Breast epithelium (tissue), 4 donors: ENCODE data around the gene DIS3L2. TPM values are rescaled to one million over a fixed set of nuclear protein-coding genes. Genes with fewer than 3 reads are reported as not detected.

Source experiments
- DNase-seq, 2 donors: peaks; one replicate each; pipeline ENCODE4 v3.0.0-alpha.2; 2019; ENCODE audit warnings: low spot score in 2 of 2
- H3K27ac ChIP-seq, 2 donors: fragments of 200-600 bp; sonication (generic) in 1 of 2; one replicate each; pipeline ENCODE4 v1.5.1; 2016 to 2019; ENCODE audit warnings: mild to moderate bottlenecking in 1 of 2
- H3K27me3 ChIP-seq, 2 donors: fragments of 200-600 bp; sonication (generic) in 1 of 2; one replicate each; pipeline versions ENCODE4 v1.5.1 to v1.6.0; 2017 to 2019; ENCODE audit warnings: control low read depth in 1 of 2, mild to moderate bottlenecking in 1 of 2
- H3K36me3 ChIP-seq: fragments of 200-600 bp; one replicate; pipeline ENCODE4 v1.5.1; 2019
- H3K4me1 ChIP-seq, 2 donors: fragments of 200-600 bp; sonication (generic); one replicate each; pipeline ENCODE4 v1.5.1; 2016 to 2019; ENCODE audit warnings: control low read depth in 1 of 2
- H3K4me3 ChIP-seq, 3 donors: fragments of 200-600 bp; sonication (generic); 1 replicate in 2 of 3; 2 replicates in 1 of 3; pipeline ENCODE4 v1.5.1; 2016 to 2019; ENCODE audit warnings: mild to moderate bottlenecking in 3 of 3, moderate library complexity in 2 of 3
- H3K9me3 ChIP-seq, 2 donors: fragments of 200-600 bp; sonication (generic) in 1 of 2; one replicate each; pipeline ENCODE4 v1.5.1; 2016 to 2019; ENCODE audit warnings: control low read depth in 1 of 2
- CTCF ChIP-seq, 3 donors: fragments of 450-650 bp; IDR thresholded peaks; one replicate each; pipeline ENCODE4 v1.5.1; 2016 to 2017; ENCODE audit warnings: antibody characterized with exemption in 3 of 3, mild to moderate bottlenecking in 3 of 3, moderate library complexity in 3 of 3
- POLR2A ChIP-seq: fragments of 450-650 bp; IDR thresholded peaks from one replicate; pipeline ENCODE4 v1.6.1; 2016; ENCODE audit warnings: antibody characterized with exemption, mild to moderate bottlenecking, moderate library complexity
- POLR2AphosphoS5 ChIP-seq, 3 donors: sonication (generic); formaldehyde crosslinking; IDR thresholded peaks; one replicate each; pipeline ENCODE4 v1.6.1; 2017; ENCODE audit warnings: antibody characterized with exemption in 3 of 3
- intact Hi-C: fragments of 100-400 bp; cut with DNase I; formaldehyde crosslinking; loops from one replicate; pipeline ENCODE4 v1.15.1; 2023; ENCODE audit warnings: low total_unique reads
- total RNA-seq, 3 donors: library from RNA; depleted of rRNA; stranded (reverse); fragments of >200 nt; gene quantifications; one replicate each; pipeline ENCODE4 v1.1.0, GENCODE V29; 2016

The DIS3L2 gene
- total RNA-seq, 3 donors from 2014 or later = 19.2 to 38.9 (median 33.4) TPM

- Histone ChIP-seq H3K36me3 (no peaks in the 10 kb centered on the region), H3K9me3 (no peaks in the 10 kb centered on the region), H3K4me3 (peak overlapping the region in 2 of 3 donors; percentile 28 to 54), H3K4me1 (peaks cover 0 to 8% of the 10 kb centered on the region in 2 donors), H3K27me3 (peaks cover 14 to 64% of the 10 kb centered on the region in 2 donors), H3K27ac (no peak overlapping the region)
- intact Hi-C loops = no loop called here
- TF ChIP-seq CTCF (IDR thresholded peaks at IDR 0.05) (no peak), POLR2A (no peak), POLR2AphosphoS5 (IDR thresholded peaks at IDR 0.05) (no peak)
- peak; percentile 35 to 48 for DNase-seq
These were observed 389.5 kb downstream of the DIS3L2 start for GRCh38 chr2:232350804-232351685.

- Histone ChIP-seq H3K4me1 (peaks cover 0 to 8% of the 10 kb centered on the region in 2 donors), H3K9me3 (no peaks in the 10 kb centered on the region), H3K4me3 (peak overlapping the region in 2 of 3 donors; percentile 28 to 54), H3K27me3 (peaks cover 14 to 64% of the 10 kb centered on the region in 2 donors), H3K27ac (no peak overlapping the region), H3K36me3 (no peaks in the 10 kb centered on the region)
- intact Hi-C loops = no loop called here
- DNase-seq = no peak
- TF ChIP-seq CTCF (IDR thresholded peaks at IDR 0.05) (no peak), POLR2A (no peak), POLR2AphosphoS5 (IDR thresholded peaks at IDR 0.05) (no peak)
These were observed 390.4 kb downstream of the DIS3L2 start for GRCh38 chr2:232351686-232352510.

- peak overlapping the region in 1 of 3 donors; percentile 54 for H3K4me3 ChIP-seq
- intact Hi-C loops = no loop called here
These were observed 391.1 kb downstream of the DIS3L2 start for GRCh38 chr2:232352511-232353091.

GRCh38 chr2:232353096-232353495 is 391.6 kb downstream of the DIS3L2 start:
- H3K9me3 ChIP-seq = no peaks in the 10 kb centered on the region
- intact Hi-C loops = no loop called here
- TF ChIP-seq POLR2AphosphoS5 (IDR thresholded peaks at IDR 0.05) (no peak), POLR2A (no peak), CTCF (IDR thresholded peaks at IDR 0.05) (no peak)
- peaks cover 14 to 64% of the 10 kb centered on the region in 2 donors for H3K27me3 ChIP-seq
- H3K27ac ChIP-seq = no peak overlapping the region
- DNase-seq = no peak
- no peak overlapping the region for H3K4me3 ChIP-seq
- H3K36me3 ChIP-seq = no peaks in the 10 kb centered on the region
- H3K4me1 ChIP-seq = peaks cover 0 to 8% of the 10 kb centered on the region in 2 donors

More at GRCh38 chr2:232352511-232353091, 391.1 kb downstream of the DIS3L2 start:
- Histone ChIP-seq H3K27ac (no peak overlapping the region), H3K36me3 (no peaks in the 10 kb centered on the region), H3K27me3 (peaks cover 14 to 64% of the 10 kb centered on the region in 2 donors), H3K4me1 (peaks cover 0 to 8% of the 10 kb centered on the region in 2 donors), H3K9me3 (no peaks in the 10 kb centered on the region)
- TF ChIP-seq POLR2AphosphoS5 (IDR thresholded peaks at IDR 0.05) = no peak
- TF ChIP-seq POLR2A = no peak
- no peak for TF ChIP-seq CTCF (IDR thresholded peaks at IDR 0.05)
- no peak for DNase-seq
